H1 (cell line): Measurements from ENCODE around the gene SULT2B1. TPM values are rescaled to one million over a fixed set of nuclear protein-coding genes. Genes with fewer than 3 reads are reported as not detected.
"Not testable (repeated sequence)": the region's sequence is repeated elsewhere in the genome, so short reads cannot be mapped to it uniquely, and the experiment has no call there.

Experiments used
- CTCF ChIA-PET: fragments of 300-600 bp; sonication (Branson Sonifier 250); formaldehyde crosslinking; loops from one replicate; lab custom pipeline; 2021; ENCODE audit not compliant: partially characterized antibody; lab: Charles Lee
- POLR2A ChIA-PET: fragments of 300-600 bp; sonication (Branson Sonifier 250); formaldehyde crosslinking; loops from one replicate; lab custom pipeline; 2021; ENCODE audit warnings: inconsistent platforms; ENCODE audit not compliant: partially characterized antibody; lab: Charles Lee
- DNase-seq, 2 experiments: peaks; one replicate each; pipeline versions ENCODE4 v3.0.0 to v3.0.0-alpha.2; 2010 to 2022; ENCODE audit warnings: low spot score in 2 of 2, low read depth in 1 of 2, mixed read lengths in 1 of 2
- FAIRE-seq: peaks from 2 replicates; lab custom pipeline; 2011; peaks lifted over from hg19 to GRCh38; lab: Jason Lieb, UNC
- H2AFZ ChIP-seq: 2 replicates; pipeline ENCODE4 v1.8.1; 2012; ENCODE audit warnings: low read length, inconsistent platforms
- H2AK5ac ChIP-seq: 2 replicates; pipeline ENCODE4 v1.6.1; 2013; ENCODE audit warnings: low read depth, low read length
- H2BK120ac ChIP-seq: replicated peaks from 2 replicates; pipeline ENCODE3; 2013; ENCODE audit warnings: low read depth, low read length, inconsistent platforms
- H2BK12ac ChIP-seq: 2 replicates; pipeline ENCODE4 v1.6.1; 2013; ENCODE audit warnings: low read depth, low read length
- H2BK15ac ChIP-seq: 2 replicates; pipeline ENCODE4 v1.6.1; 2013; ENCODE audit warnings: low read length
- H2BK20ac ChIP-seq: 2 replicates; pipeline ENCODE4 v1.6.1; 2013; ENCODE audit warnings: low read length
- H2BK5ac ChIP-seq: 2 replicates; pipeline ENCODE4 v1.6.1; 2013; ENCODE audit warnings: low read depth, low read length
- H3K14ac ChIP-seq: 2 replicates; pipeline ENCODE4 v1.6.1; 2013; ENCODE audit warnings: inconsistent platforms; ENCODE audit not compliant: insufficient read length
- H3K18ac ChIP-seq: 2 replicates; pipeline ENCODE4 v1.6.1; 2013; ENCODE audit warnings: low read length; ENCODE audit errors: extremely low read depth
- H3K23ac ChIP-seq: 2 replicates; pipeline ENCODE4 v1.6.1; 2013; ENCODE audit warnings: inconsistent platforms; ENCODE audit not compliant: insufficient read length
- H3K23me2 ChIP-seq: 2 replicates; pipeline ENCODE4 v1.6.1; 2013; ENCODE audit warnings: low read depth, low read length
- H3K27ac ChIP-seq: 2 replicates; pipeline ENCODE4 v1.6.1; 2011; ENCODE audit warnings: low read depth, low read length, inconsistent platforms
- H3K27me3 ChIP-seq, 4 experiments: replicated peaks in 1 of 4; 1 replicate in 1 of 4; 2 replicates in 3 of 4; pipeline versions ENCODE4 v1.6.1 to v1.8.1; 2011 to 2013; ENCODE audit warnings: low read length in 3 of 4, mild to moderate bottlenecking in 3 of 4, inconsistent platforms in 2 of 4, mixed read lengths in 2 of 4, moderate library complexity in 1 of 4; ENCODE audit not compliant: control insufficient read depth in 3 of 4, insufficient read depth in 3 of 4; ENCODE audit errors: extremely low read depth in 1 of 4
- H3K36me3 ChIP-seq, 4 experiments: 2 replicates each; pipeline versions ENCODE4 v1.6.1 to v1.8.1; 2011 to 2013; ENCODE audit warnings: mild to moderate bottlenecking in 4 of 4, low read length in 3 of 4, moderate library complexity in 2 of 4, control low read depth in 1 of 4, inconsistent platforms in 1 of 4; ENCODE audit not compliant: insufficient read depth in 4 of 4, control insufficient read depth in 2 of 4
- H3K4ac ChIP-seq: replicated peaks from 2 replicates; pipeline ENCODE3; 2013; ENCODE audit warnings: low read length, low read depth, mixed read lengths, inconsistent platforms; ENCODE audit not compliant: insufficient read length
- H3K4me1 ChIP-seq, 4 experiments: replicated peaks in 1 of 4; 1 replicate in 1 of 4; 2 replicates in 3 of 4; pipeline versions ENCODE4 v1.6.1 to v1.8.1; 2011 to 2013; ENCODE audit warnings: low read length in 3 of 4, inconsistent platforms in 2 of 4, mixed read lengths in 1 of 4; ENCODE audit not compliant: insufficient read depth in 4 of 4, control insufficient read depth in 3 of 4
- H3K4me2 ChIP-seq, 2 experiments: 2 replicates each; pipeline versions ENCODE4 v1.6.1 to v1.8.1; 2011 to 2013; ENCODE audit warnings: low read depth in 2 of 2, low read length in 2 of 2, control low read depth in 1 of 2, inconsistent platforms in 1 of 2, mild to moderate bottlenecking in 1 of 2; ENCODE audit not compliant: insufficient read depth in 1 of 2
- H3K4me3 ChIP-seq, 4 experiments: fragments of 200-600, 300-600 bp in 1 of 4; sonication (generic), shearing (Covaris generic), sonication (Bioruptor Twin) in 1 of 4; 2 replicates each; pipeline versions ENCODE4 v1.5.1 to v1.8.1; 2011 to 2016; ENCODE audit warnings: low read length in 4 of 4, low read depth in 3 of 4, control low read depth in 2 of 4, inconsistent platforms in 2 of 4, mild to moderate bottlenecking in 2 of 4, mixed read lengths in 1 of 4, moderate library complexity in 1 of 4; ENCODE audit not compliant: insufficient read depth in 2 of 4; ENCODE audit errors: extremely low read depth in 1 of 4
- H3K56ac ChIP-seq: replicated peaks from 2 replicates; pipeline ENCODE3; 2013; ENCODE audit warnings: low read depth, mild to moderate bottlenecking, mixed read lengths, low read length, inconsistent platforms; ENCODE audit not compliant: insufficient read length
- H3K79me1 ChIP-seq: 2 replicates; pipeline ENCODE4 v1.6.1; 2013; ENCODE audit warnings: low read depth, low read length, control low read depth
- H3K79me2 ChIP-seq, 2 experiments: 2 replicates each; pipeline versions ENCODE4 v1.6.1 to v1.8.1; 2012 to 2013; ENCODE audit warnings: low read length in 2 of 2, mild to moderate bottlenecking in 2 of 2, inconsistent platforms in 1 of 2; ENCODE audit not compliant: insufficient read depth in 2 of 2, control insufficient read depth in 1 of 2
- H3K9ac ChIP-seq, 4 experiments: replicated peaks in 1 of 4; 1 replicate in 1 of 4; 2 replicates in 3 of 4; pipeline versions ENCODE4 v1.6.1 to v1.8.1; 2011 to 2013; ENCODE audit warnings: low read depth in 3 of 4, low read length in 3 of 4, control low read depth in 2 of 4, mild to moderate bottlenecking in 2 of 4, moderate library complexity in 2 of 4, inconsistent platforms in 1 of 4; ENCODE audit errors: extremely low read depth in 1 of 4
- H3K9me3 ChIP-seq, 2 experiments: 2 replicates each; pipeline versions ENCODE4 v1.6.1 to v1.8.1; 2012 to 2013; ENCODE audit warnings: mild to moderate bottlenecking in 2 of 2, moderate library complexity in 2 of 2, control low read depth in 1 of 2, inconsistent platforms in 1 of 2, low read depth in 1 of 2, low read length in 1 of 2, mixed read lengths in 1 of 2; ENCODE audit not compliant: insufficient read depth in 2 of 2
- H4K20me1 ChIP-seq, 2 experiments: replicated peaks in 1 of 2; 2 replicates each; pipeline versions ENCODE3 to v1.8.1; 2011 to 2013; ENCODE audit warnings: inconsistent platforms in 2 of 2, low read length in 2 of 2, mild to moderate bottlenecking in 1 of 2; ENCODE audit not compliant: insufficient read depth in 2 of 2, control insufficient read depth in 1 of 2
- H4K5ac ChIP-seq: 2 replicates; pipeline ENCODE4 v1.6.1; 2013; ENCODE audit warnings: low read length, low read depth, mixed read lengths, inconsistent platforms; ENCODE audit not compliant: insufficient read length
- H4K8ac ChIP-seq: 2 replicates; pipeline ENCODE4 v1.8.0; 2013; ENCODE audit warnings: mild to moderate bottlenecking, moderate library complexity, low read length, inconsistent platforms; ENCODE audit not compliant: insufficient read depth; ENCODE audit errors: extremely low read depth
- H4K91ac ChIP-seq: replicated peaks from 2 replicates; pipeline ENCODE3; 2013; ENCODE audit warnings: low read length, mixed read lengths, inconsistent platforms; ENCODE audit not compliant: insufficient read length
- KDM1A ChIP-seq: fragments of 200-600, 300-600 bp; sonication (generic); IDR thresholded peaks from 2 replicates; pipeline ENCODE4 v1.7.1; 2016; ENCODE audit warnings: mild to moderate bottlenecking, low read length, borderline replicate concordance
- WGBS, 2 experiments: shearing (Covaris generic) in 1 of 2; methylation state at CpG; one replicate each; pipeline versions ENCODE4 v1.1.6 to v1.1.7; 2013 to 2015; ENCODE audit warnings: low lambda C conversion rate in 2 of 2, mixed read lengths in 2 of 2, inconsistent platforms in 1 of 2, low coverage in 1 of 2, missing lambda C conversion rate in 1 of 2; ENCODE audit not compliant: insufficient replicate concordance in 2 of 2, insufficient coverage in 1 of 2, insufficient read length in 1 of 2; ENCODE audit errors: extremely low coverage in 1 of 2, missing lambda C conversion rate in 1 of 2; 5-methylcytosine and 5-hydroxymethylcytosine counted together
- polyA plus RNA-seq, 7 experiments: library from polyadenylated mRNA; depleted of rRNA in 3 of 7; stranded (reverse) in 5 of 7; unstranded in 2 of 7; fragments of >200 nt in 5 of 7; fragments of 200-250 nt in 2 of 7; gene quantifications; 1 replicate in 5 of 7; 2 replicates in 1 of 7; 4 replicates in 1 of 7; pipeline versions ENCODE4 v1.2.1 to v1.2.3, GENCODE V29; 2011 to 2013; ENCODE audit warnings: missing spikeins in 2 of 7, mixed read lengths in 2 of 7
- total RNA-seq: library from RNA; stranded (reverse); fragmentation: NEBNext Ultra II Directional; extraction: Animal tissue kit (Norgen Biotek cat#: 25700); gene quantifications from 2 replicates; pipeline ENCODE4 v1.2.1, GENCODE V29; 2021

Gene SULT2B1
- total and polyA plus RNA-seq, 2 of the 8 experiments (the other 6 are each of a cell fraction or from before 2014, with no cell fraction given): 1.5 to 2.6 TPM

DNA sequence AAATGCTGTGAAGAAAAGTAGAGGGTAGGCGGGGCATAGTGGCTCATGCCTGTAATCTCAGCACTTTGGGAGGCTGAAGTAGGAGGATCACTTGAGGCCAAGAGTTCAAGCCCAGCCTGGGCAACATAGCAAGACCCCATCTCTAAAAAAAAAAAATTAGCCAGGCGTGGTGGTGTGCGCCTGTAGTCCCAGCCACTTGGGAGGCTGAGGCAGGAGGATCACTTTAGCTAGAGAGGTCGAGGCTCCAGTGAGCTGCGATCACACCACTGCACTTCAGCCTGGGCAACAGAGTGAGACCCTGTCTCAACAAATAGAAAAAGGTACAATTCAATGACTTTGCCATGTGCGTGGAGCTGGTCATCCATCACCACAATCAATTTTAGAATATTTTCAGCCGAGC is 25.9 kb downstream of the SULT2B1 start:
- H4K8ac ChIP-seq, H3K4me2 ChIP-seq, H2BK15ac ChIP-seq, H2AK5ac ChIP-seq, H2BK5ac ChIP-seq, H3K9me3 ChIP-seq, H4K5ac ChIP-seq, H2BK120ac ChIP-seq, H3K23ac ChIP-seq, H3K56ac ChIP-seq, H3K79me2 ChIP-seq, FAIRE-seq, H2AFZ ChIP-seq, H4K91ac ChIP-seq, H3K4ac ChIP-seq, H3K4me3 ChIP-seq, H3K36me3 ChIP-seq, H3K4me1 ChIP-seq, H3K23me2 ChIP-seq, H4K20me1 ChIP-seq, H2BK20ac ChIP-seq, H3K27ac ChIP-seq, H3K79me1 ChIP-seq, H3K18ac ChIP-seq, H2BK12ac ChIP-seq, H3K14ac ChIP-seq, DNase-seq, H3K27me3 ChIP-seq, H3K9ac ChIP-seq: not testable (repeated sequence)
- peak; percentile 26; the same call in 1 of the 2 replicates for TF ChIP-seq KDM1A
- WGBS, 2 experiments: 90% methylated on average over 7 of the region's 7 CpGs; no CpG with 5 or more reads in 1 of the 2 experiments
- POLR2A ChIA-PET: interaction anchor here (1.2 kb wide), 1 partner anchor 16 kb away, joined by 4 read pairs; no protein-coding TSS in a partner anchor
- CTCF ChIA-PET: interaction anchor here (1.0 to 1.4 kb wide), 4 partner anchors 36 to 264 kb away, joined by 3 to 5 read pairs (median 4); no protein-coding TSS in a partner anchor
